Rectal smooth muscle tissue (tissue), 1 donor: ENCODE results near the gene ESR2.
"Not testable (repeated sequence)": the region's sequence is repeated elsewhere in the genome, so short reads cannot be mapped to it uniquely, and the experiment has no call there.

ENCODE experiments used
- H3K27ac ChIP-seq: one replicate; pipeline ENCODE4 v1.7.0; 2013; ENCODE audit warnings: low read depth, low read length, inconsistent platforms
- H3K27me3 ChIP-seq: one replicate; pipeline ENCODE4 v1.7.0; 2013; ENCODE audit warnings: low read length; ENCODE audit not compliant: control insufficient read depth, insufficient read depth
- H3K36me3 ChIP-seq: one replicate; pipeline ENCODE4 v1.7.0; 2013; ENCODE audit warnings: low read length; ENCODE audit not compliant: control insufficient read depth, insufficient read depth
- H3K4me1 ChIP-seq: one replicate; pipeline ENCODE4 v1.7.0; 2013; ENCODE audit warnings: low read length; ENCODE audit not compliant: control insufficient read depth, insufficient read depth
- H3K4me3 ChIP-seq: one replicate; pipeline ENCODE4 v1.7.0; 2013; ENCODE audit warnings: low read length
- H3K9ac ChIP-seq: one replicate; pipeline ENCODE4 v1.7.0; 2013; ENCODE audit warnings: low read length

Gene ESR2

DNA sequence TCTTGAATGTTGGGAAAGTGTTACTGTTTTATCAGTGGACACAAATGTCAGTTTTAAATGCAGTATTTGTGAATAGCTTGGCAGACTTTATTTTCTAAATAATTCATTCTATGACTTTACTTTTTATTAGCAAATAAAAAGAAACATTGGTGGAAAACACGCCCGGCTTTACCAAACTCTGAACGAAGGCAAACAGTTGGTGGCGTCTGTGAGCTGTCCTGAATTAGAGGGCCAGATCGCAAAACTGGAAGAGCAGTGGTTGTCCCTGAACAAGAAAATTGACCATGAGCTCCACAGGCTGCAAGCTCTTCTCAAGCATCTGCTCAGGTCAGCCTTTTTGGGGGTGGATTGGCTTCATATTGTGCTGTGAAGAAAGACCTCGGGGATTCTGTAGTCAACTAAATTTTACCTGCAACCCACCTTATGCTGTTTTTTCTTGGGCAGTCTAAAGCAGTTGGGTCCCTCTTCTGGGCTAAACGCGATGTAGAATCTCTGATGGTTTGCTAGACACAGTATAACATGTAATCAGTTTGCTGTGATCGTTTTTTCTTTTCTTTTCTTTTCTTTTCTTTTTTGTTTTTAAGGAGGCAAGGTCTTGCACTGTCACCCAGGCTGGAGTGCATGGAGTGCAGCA, 156.4 kb downstream of the ESR2 start:
- H3K27me3 ChIP-seq, result no peaks in the 10 kb centered on the region
- H3K27ac ChIP-seq, result no peak overlapping the region
- no peak overlapping the region for H3K4me3 ChIP-seq
- peaks cover 18% of the 10 kb centered on the region for H3K36me3 ChIP-seq
- H3K4me1 ChIP-seq, result no peaks in the 10 kb centered on the region
- no peak overlapping the region for H3K9ac ChIP-seq

DNA sequence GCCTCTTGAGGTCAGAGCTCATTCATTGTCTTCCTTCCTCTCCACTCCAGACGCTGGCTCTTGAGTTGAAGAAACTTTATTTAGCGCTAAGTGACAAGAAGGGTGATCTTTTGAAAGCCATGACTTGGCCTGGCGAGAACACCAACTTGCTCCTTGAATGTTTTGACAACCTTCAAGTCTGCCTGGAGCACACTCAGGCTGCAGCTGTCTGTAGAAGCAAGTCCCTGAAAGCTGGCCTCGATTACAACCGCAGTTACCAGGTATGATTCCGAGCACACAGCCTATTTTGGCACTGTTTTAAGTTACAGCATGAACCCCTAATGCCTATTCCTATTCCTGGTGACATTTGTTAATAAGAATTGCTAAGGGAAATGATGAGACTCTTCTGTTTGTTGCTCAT, 167.6 kb downstream of the ESR2 start:
- no peaks in the 10 kb centered on the region for H3K4me1 ChIP-seq
- H3K27ac ChIP-seq, result no peak overlapping the region
- H3K27me3 ChIP-seq, result no peaks in the 10 kb centered on the region
- H3K9ac ChIP-seq, result no peak overlapping the region
- H3K4me3 ChIP-seq, result no peak overlapping the region
- peaks cover 12% of the 10 kb centered on the region for H3K36me3 ChIP-seq

DNA sequence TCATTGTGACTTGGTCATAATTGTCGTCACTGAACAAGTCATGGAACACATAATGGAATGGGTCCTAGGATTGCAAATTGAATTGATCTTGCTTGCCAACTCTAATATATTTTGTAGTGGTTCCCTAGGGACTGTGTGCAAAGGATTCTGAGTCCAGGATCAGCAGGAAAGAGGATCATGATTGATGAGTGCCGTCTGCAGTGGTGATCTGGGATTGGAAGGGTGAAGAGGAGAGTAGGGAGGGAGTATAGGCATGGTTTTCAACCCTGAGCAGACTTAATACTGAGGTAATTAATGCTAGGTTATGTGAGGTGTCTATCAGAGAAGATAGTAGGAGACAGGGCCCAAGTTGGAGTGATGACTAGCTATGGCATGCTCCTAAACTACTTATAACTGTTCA, 168.9 kb downstream of the ESR2 start:
- Histone ChIP-seq H3K4me1 (no peaks in the 10 kb centered on the region), H3K9ac (no peak overlapping the region), H3K36me3 (peaks cover 15% of the 10 kb centered on the region)

DNA sequence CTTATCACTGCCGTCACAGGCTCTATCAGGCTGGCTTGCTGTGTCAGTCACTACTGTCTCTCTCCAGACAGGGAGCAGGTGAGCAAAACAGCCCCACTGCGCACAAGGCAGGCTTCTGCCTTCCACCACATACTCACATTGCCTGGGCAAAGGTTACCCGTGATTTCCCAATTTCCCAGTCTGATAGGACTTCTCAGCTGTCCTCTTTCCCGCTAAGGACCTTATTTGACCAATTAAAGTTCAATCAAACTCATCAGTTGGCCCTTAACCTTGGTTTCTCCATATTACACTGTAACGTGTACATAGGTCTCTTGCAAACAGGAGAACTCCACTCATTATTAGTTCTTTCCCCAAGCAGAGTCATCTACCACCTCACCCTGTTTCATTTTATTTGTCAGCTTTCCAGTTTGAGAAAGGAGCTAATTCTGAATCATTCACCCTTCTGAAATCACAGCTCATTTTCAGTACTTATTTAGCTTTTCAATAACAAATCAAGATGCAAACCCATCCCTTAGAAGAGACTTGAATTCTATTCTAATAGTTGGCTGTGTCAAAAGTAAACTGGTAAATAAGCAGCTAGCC, 170.8 kb downstream of the ESR2 start:
- H3K4me1 ChIP-seq, result no peaks in the 10 kb centered on the region
- no peaks in the 10 kb centered on the region for H3K27me3 ChIP-seq
- peaks cover 13% of the 10 kb centered on the region for H3K36me3 ChIP-seq
- no peak overlapping the region for H3K27ac ChIP-seq
- no peak overlapping the region for H3K4me3 ChIP-seq
- no peak overlapping the region for H3K9ac ChIP-seq

More for the DNA sequence above, 168.9 kb downstream of the ESR2 start:
- no peak overlapping the region for H3K4me3 ChIP-seq
- no peak overlapping the region for H3K27ac ChIP-seq
- H3K27me3 ChIP-seq, result no peaks in the 10 kb centered on the region

DNA sequence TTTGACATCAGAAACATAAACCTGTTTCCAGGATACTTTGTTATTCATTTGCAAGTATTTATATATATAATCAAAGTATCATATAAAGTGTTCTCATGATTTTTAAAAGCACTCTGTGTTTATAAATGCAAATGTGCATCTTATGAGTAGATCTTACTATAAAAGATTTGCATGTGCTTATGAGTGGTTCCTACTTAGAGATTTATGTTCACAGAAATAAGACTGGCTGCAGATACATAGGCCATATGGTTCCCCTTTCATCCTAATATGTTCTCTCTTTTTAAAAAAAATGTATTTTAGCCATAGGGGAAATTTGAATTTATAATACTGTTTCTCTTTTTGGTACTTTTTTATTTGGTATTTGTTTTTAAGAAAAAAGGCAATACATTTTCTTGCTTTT, 174.2 kb downstream of the ESR2 start:
- H3K27ac ChIP-seq, result no peak overlapping the region
- H3K27me3 ChIP-seq, result no peaks in the 10 kb centered on the region
- H3K36me3 ChIP-seq, result peaks cover 10% of the 10 kb centered on the region
- no peak overlapping the region for H3K4me3 ChIP-seq
- no peak overlapping the region for H3K9ac ChIP-seq
- H3K4me1 ChIP-seq, result no peaks in the 10 kb centered on the region

DNA sequence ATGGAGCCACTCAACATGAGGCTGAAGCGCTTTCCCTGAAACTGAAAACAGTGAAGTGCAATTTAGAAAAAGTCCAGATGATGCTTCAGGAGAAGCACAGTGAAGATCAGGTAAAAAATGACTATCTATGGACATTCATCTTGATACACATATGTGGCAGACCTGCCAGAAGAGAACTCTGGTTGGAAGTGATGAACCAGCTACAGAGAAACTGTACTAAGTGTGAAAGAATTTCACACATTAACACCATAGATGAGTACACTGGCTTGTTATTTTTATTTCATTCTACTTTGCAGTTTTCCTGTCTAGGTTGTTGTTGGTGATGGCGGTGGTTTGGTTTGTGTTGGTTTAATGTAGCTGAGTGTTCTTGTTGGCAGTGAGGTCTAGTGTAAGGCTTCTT, 174.7 kb downstream of the ESR2 start:
- H3K36me3 ChIP-seq, result peaks cover 12% of the 10 kb centered on the region
- no peak overlapping the region for H3K4me3 ChIP-seq
- H3K27ac ChIP-seq, result no peak overlapping the region
- H3K4me1 ChIP-seq, result no peaks in the 10 kb centered on the region
- no peak overlapping the region for H3K9ac ChIP-seq
- H3K27me3 ChIP-seq, result no peaks in the 10 kb centered on the region

DNA sequence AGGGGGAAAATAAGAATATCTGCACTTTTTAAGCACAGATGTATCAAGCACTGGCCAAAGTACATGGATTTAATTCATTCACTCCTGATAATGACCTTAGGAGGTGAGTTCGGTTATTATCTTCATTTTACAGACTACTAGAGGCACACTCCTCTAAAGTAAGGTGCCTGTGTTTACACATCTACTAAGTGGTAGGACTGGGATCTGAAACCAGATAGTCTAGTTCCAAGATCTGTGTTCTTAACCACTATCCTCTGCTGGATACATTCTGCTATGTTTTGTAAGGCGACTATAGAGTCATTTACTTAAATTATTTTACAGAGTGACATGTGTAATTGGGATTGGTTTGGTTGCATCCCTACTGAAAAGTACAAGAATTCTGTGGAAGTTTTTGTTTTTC, 175.3 kb downstream of the ESR2 start:
- H3K36me3 ChIP-seq, result peaks cover 12% of the 10 kb centered on the region
- H3K4me1 ChIP-seq, result no peaks in the 10 kb centered on the region
- H3K4me3 ChIP-seq, result no peak overlapping the region
- H3K27me3 ChIP-seq, result no peaks in the 10 kb centered on the region
- H3K9ac ChIP-seq, result no peak overlapping the region
- H3K27ac ChIP-seq, result no peak overlapping the region

DNA sequence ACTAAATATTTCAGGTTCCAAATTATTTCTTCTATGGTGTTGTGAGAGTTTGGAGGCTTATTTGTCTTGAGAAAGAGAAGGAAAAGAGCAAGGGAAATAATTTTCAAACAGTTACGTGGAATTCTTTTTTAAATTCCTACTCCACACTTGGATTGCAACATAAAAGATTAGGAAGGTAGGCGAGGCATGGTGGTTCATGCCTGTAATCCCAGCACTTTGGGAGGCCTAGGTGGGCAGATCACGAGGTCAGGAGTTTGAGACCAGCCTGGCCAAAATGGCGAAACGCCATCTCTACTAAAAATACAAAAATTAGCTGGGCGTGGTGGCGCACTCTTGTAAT, 175.8 kb downstream of the ESR2 start:
- peaks cover 13% of the 10 kb centered on the region for H3K36me3 ChIP-seq
- H3K4me1 ChIP-seq, H3K27me3 ChIP-seq, H3K4me3 ChIP-seq, H3K27ac ChIP-seq, H3K9ac ChIP-seq: not testable (repeated sequence)

DNA sequence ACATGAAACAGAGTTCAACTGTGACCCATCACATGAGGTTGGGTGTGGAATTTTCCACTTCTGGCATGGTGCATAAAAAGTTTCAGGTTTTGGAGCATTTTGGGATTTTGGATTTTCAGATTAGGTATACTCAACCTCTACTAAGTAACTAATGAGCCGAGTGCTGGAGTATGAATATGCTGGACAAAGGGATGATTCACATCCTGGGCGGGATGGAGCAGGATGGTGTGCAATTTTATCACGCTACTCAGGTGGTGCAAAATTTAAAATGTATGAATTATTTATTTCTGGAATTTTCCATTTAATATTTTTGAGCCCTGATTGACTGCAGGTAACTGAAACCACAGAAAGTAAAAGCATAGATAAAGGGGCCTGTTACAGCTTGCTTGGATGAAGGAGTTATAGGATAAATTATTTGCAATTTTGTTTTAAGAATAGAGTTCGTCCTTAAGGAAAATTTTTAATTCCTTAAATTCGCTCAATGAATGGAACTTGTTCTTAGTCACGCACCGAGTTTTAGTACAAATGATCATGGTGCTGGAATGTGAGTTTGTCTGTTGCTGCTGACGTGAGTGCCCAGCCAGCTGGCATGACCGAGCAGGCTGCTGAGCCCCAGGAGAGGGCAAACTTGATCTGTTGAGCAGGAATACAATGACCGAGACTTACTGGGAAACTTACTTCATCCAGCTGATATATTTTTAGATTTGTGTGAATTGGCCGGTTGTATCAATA, 176.3 kb downstream of the ESR2 start:
- H3K27me3 ChIP-seq, result no peaks in the 10 kb centered on the region
- H3K4me1 ChIP-seq, result no peaks in the 10 kb centered on the region
- peaks cover 15% of the 10 kb centered on the region for H3K36me3 ChIP-seq
- H3K27ac ChIP-seq, result no peak overlapping the region
- H3K4me3 ChIP-seq, result no peak overlapping the region
- no peak overlapping the region for H3K9ac ChIP-seq

DNA sequence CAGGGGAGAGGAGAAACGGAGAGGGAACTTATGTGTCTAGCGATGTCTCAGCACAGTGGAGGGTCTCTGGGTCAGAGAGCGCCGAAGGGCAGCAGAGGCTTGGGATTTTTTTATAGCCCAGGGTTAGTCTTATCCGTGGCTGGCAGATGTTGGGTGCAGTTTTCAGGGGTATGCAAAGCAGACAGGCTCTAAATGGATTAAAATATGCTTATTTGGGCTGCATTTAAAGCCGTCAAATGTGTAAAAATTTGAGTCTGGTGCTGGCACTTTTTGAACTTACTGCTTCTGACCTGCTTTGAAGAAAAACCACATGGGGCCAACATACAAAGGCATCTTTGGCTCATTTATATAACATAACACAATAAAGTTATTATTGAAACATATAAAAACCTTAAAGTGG, 178.8 kb downstream of the ESR2 start:
- no peak overlapping the region for H3K4me3 ChIP-seq
- no peaks in the 10 kb centered on the region for H3K27me3 ChIP-seq
- H3K27ac ChIP-seq, result no peak overlapping the region
- H3K4me1 ChIP-seq, result no peaks in the 10 kb centered on the region
- no peak overlapping the region for H3K9ac ChIP-seq
- peaks cover 8% of the 10 kb centered on the region for H3K36me3 ChIP-seq

DNA sequence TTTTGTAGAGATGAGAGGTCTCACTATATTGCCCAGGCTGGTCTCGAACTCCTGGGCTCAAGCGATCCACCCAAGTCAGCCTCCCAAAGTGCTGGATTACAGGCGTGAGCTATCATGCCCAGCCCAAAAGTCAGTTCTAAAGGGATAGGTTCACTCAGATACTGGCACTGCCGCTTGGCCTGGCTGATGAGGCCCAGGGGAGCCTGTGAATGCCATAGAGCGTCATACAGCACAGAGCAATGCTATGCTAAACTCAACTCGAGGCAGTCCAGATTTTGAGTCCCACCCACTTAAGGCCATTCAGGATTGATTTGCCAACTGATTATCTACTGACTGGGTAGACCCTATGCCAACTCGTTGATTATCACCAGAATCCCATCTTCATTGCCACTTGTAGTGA, 179.4 kb downstream of the ESR2 start:
- H3K4me1 ChIP-seq, result no peaks in the 10 kb centered on the region
- H3K4me3 ChIP-seq, result no peak overlapping the region
- H3K9ac ChIP-seq, result no peak overlapping the region
- H3K36me3 ChIP-seq, result peaks cover 8% of the 10 kb centered on the region
- H3K27me3 ChIP-seq, result no peaks in the 10 kb centered on the region
- no peak overlapping the region for H3K27ac ChIP-seq

DNA sequence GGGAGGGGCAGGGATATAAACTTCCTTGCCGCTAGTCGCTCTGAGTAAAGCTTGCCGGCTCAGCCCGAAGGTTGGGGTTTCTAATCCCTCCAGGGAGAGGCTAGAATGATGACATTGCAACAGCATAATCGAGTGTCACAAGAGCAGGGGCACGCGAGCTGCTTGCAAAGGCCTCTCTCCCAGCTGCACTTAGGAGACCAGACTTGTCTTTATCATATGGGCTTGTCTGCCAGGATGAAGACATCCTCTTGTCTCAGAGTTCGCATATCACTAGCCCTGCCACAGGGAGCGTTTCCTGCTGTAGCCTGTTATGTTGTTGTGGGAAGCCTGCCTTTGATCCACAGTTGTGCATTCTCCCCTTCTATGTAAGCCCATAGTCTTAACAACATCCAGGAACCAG, 180.0 kb downstream of the ESR2 start:
- no peaks in the 10 kb centered on the region for H3K4me1 ChIP-seq
- no peak overlapping the region for H3K9ac ChIP-seq
- H3K27me3 ChIP-seq, result no peaks in the 10 kb centered on the region
- no peak overlapping the region for H3K4me3 ChIP-seq
- H3K36me3 ChIP-seq, result peaks cover 8% of the 10 kb centered on the region
- no peak overlapping the region for H3K27ac ChIP-seq
